Endothelial cell of umbilical vein (primary cell): ENCODE results near the gene STRBP. TPM values are rescaled to one million over a fixed set of nuclear protein-coding genes. Genes with fewer than 3 reads are reported as not detected.
A peak's percentile ranks its signal among the peaks of the same experiment; 100 is the strongest.
"Not testable (repeated sequence)": the region's sequence is repeated elsewhere in the genome, so short reads cannot be mapped to it uniquely, and the experiment has no call there.

Source experiments
- BruUV-seq: library from RNA; stranded (reverse); fragments of 400-500 nt; replicated peaks from 2 replicates; lab custom pipeline; 2021; lab: Mats Ljungman, UMichigan
- CTCF ChIA-PET: fragments of 300-600, 350-600 bp; sonication (Branson Sonifier 250); formaldehyde crosslinking; loops from one replicate; lab custom pipeline; 2021; ENCODE audit warnings: antibody characterized with exemption, inconsistent platforms; lab: Charles Lee
- POLR2A ChIA-PET: fragments of 300-600, 350-600 bp; sonication (Branson Sonifier 250); formaldehyde crosslinking; loops from one replicate; lab custom pipeline; 2021; ENCODE audit warnings: antibody characterized with exemption, inconsistent platforms; lab: Charles Lee
- DNase-seq: peaks from one replicate; pipeline ENCODE4 v3.0.0-alpha.2; 2011; ENCODE audit warnings: low read depth, low spot score
- FAIRE-seq: peaks from 2 replicates; lab custom pipeline; 2011; peaks lifted over from hg19 to GRCh38; lab: Jason Lieb, UNC
- H2AFZ ChIP-seq: 2 replicates; pipeline ENCODE4 v1.6.0; 2012; ENCODE audit warnings: low read depth, low read length, control low read depth, inconsistent platforms
- H3K27ac ChIP-seq: 2 replicates; pipeline ENCODE4 v1.5.1; 2011; ENCODE audit warnings: low read depth, mild to moderate bottlenecking, control low read depth, low read length, moderate library complexity; ENCODE audit not compliant: insufficient read depth
- H3K27me3 ChIP-seq, 2 experiments: 2 replicates each; pipeline versions ENCODE4 v1.6.0 to v1.6.1; 2011; ENCODE audit warnings: low read length in 2 of 2, mixed read lengths in 1 of 2; ENCODE audit not compliant: control insufficient read depth in 2 of 2, insufficient read depth in 2 of 2
- H3K36me3 ChIP-seq, 2 experiments: 2 replicates in 1 of 2; 3 replicates in 1 of 2; pipeline ENCODE4 v1.5.1; 2011; ENCODE audit warnings: low read length in 2 of 2, mild to moderate bottlenecking in 1 of 2, moderate library complexity in 1 of 2; ENCODE audit not compliant: control insufficient read depth in 2 of 2, insufficient read depth in 2 of 2; ENCODE audit errors: extremely low read depth in 1 of 2
- H3K4me1 ChIP-seq: 3 replicates; pipeline ENCODE4 v1.5.1; 2011; ENCODE audit warnings: mild to moderate bottlenecking, low read length; ENCODE audit not compliant: control insufficient read depth, insufficient read depth; ENCODE audit errors: extremely low read depth
- H3K4me2 ChIP-seq: 2 replicates; pipeline ENCODE4 v1.6.1; 2011; ENCODE audit warnings: low read length, control low read depth, mixed read lengths; ENCODE audit not compliant: insufficient read depth
- H3K4me3 ChIP-seq, 3 experiments: fragments of 200-600 bp in 1 of 3; sonication (generic), shearing (Covaris generic) in 1 of 3; replicated peaks in 1 of 3; 2 replicates each; pipeline ENCODE4 v1.5.1; 2011 to 2016; ENCODE audit warnings: control low read depth in 3 of 3, low read length in 3 of 3, mild to moderate bottlenecking in 2 of 3, inconsistent platforms in 1 of 3, low read depth in 1 of 3, moderate library complexity in 1 of 3; ENCODE audit not compliant: insufficient read depth in 1 of 3
- H3K79me2 ChIP-seq: 2 replicates; pipeline ENCODE4 v1.6.0; 2012; ENCODE audit warnings: low read length, inconsistent platforms; ENCODE audit not compliant: control insufficient read depth, insufficient read depth
- H3K9ac ChIP-seq: replicated peaks from 2 replicates; pipeline ENCODE3; 2011; ENCODE audit warnings: low read length, control low read depth; ENCODE audit not compliant: insufficient read depth; ENCODE audit errors: extremely low read depth
- H3K9me1 ChIP-seq: replicated peaks from 3 replicates; pipeline ENCODE4 v1.6.0; 2011; ENCODE audit warnings: mild to moderate bottlenecking, low read length; ENCODE audit not compliant: control insufficient read depth, insufficient read depth; ENCODE audit errors: extremely low read depth
- H3K9me3 ChIP-seq: replicated peaks from 2 replicates; pipeline ENCODE4 v1.5.1; 2012; ENCODE audit warnings: low read length, inconsistent platforms; ENCODE audit not compliant: control insufficient read depth, insufficient read depth
- H4K20me1 ChIP-seq: replicated peaks from 2 replicates; pipeline ENCODE3; 2011; ENCODE audit warnings: mild to moderate bottlenecking, low read length; ENCODE audit not compliant: control insufficient read depth, insufficient read depth; ENCODE audit errors: extremely low read depth
- EZH2 ChIP-seq: IDR thresholded peaks from 2 replicates; pipeline ENCODE4 v1.6.1; 2012; ENCODE audit warnings: borderline replicate concordance, low read depth, mild to moderate bottlenecking, moderate library complexity, low read length, inconsistent platforms; ENCODE audit not compliant: severe bottlenecking
- GATA2 ChIP-seq: IDR thresholded peaks from 2 replicates; pipeline ENCODE4 v1.7.0; 2011; ENCODE audit warnings: low read depth, mild to moderate bottlenecking, moderate library complexity, mixed read lengths, low read length; ENCODE audit not compliant: insufficient read length, insufficient read depth
- JUN ChIP-seq: IDR thresholded peaks from 2 replicates; pipeline ENCODE4 v1.6.1; 2011; ENCODE audit warnings: borderline replicate concordance, low read depth; ENCODE audit not compliant: insufficient read length, insufficient read depth
- POLR2A ChIP-seq: IDR thresholded peaks from 2 replicates; pipeline ENCODE4 v1.6.1; 2012; ENCODE audit warnings: low read depth, mild to moderate bottlenecking, control low read depth, low read length
- dilution Hi-C: fragments of 300-500 bp; cut with MboI; formaldehyde crosslinking; loops from one replicate; pipeline ENCODE4 v1.15.0; 2019; ENCODE audit warnings: low sequenced_read_pairs; ENCODE audit not compliant: extremely low pct_ligation_motif_present
- intact Hi-C: fragments of 100-400 bp; cut with micrococcal nuclease; formaldehyde crosslinking; loops from one replicate; pipeline ENCODE4 v1.10.0; 2022
- polyA plus RNA-seq, 4 experiments: library from polyadenylated mRNA; depleted of rRNA in 3 of 4; stranded (reverse) in 3 of 4; unstranded in 1 of 4; fragments of >200 nt; gene quantifications; 2 replicates each; pipeline versions ENCODE4 v1.2.1 to v1.2.3, GENCODE V29; 2011 to 2012; ENCODE audit warnings: missing spikeins in 1 of 4
- total RNA-seq: library from RNA; stranded (reverse); gene quantifications from 2 replicates; pipeline ENCODE4 v1.2.3, GENCODE V29; 2021

Gene STRBP
- total and polyA plus RNA-seq, 2 donors (not counting 3 experiments of a cell fraction or from before 2014, with no cell fraction given) = 7.7 to 15.4 TPM

GRCh38 chr9:123302348-123303214 is 34.2 kb upstream of the STRBP start:
- Histone ChIP-seq H3K4me2 (no peak overlapping the region), H3K36me3 (no peaks in the 10 kb centered on the region), H3K79me2 (no peaks in the 10 kb centered on the region), H3K27ac (no peak overlapping the region), H3K9me1 (no peaks in the 10 kb centered on the region), H2AFZ (peak overlapping the region; percentile 15), H3K4me1 (peaks cover 9% of the 10 kb centered on the region), H3K9me3 (no peaks in the 10 kb centered on the region), H4K20me1 (no peaks in the 10 kb centered on the region), H3K4me3 (no peak overlapping the region), H3K27me3 (peaks cover 0 to 2% of the 10 kb centered on the region in 2 experiments), H3K9ac (no peak overlapping the region)
- FAIRE-seq (peak; percentile 83), DNase-seq (peak; percentile 74)
- ChIA-PET POLR2A (no interaction called here), CTCF (no interaction called here)
- BruUV-seq = no TSS peak
- intact Hi-C loops = no loop called here
- dilution Hi-C loops = no loop called here
- TF ChIP-seq POLR2A = no peak
- peak; percentile 51 for TF ChIP-seq GATA2
- TF ChIP-seq JUN = no peak
- TF ChIP-seq EZH2 = no peak

DNA sequence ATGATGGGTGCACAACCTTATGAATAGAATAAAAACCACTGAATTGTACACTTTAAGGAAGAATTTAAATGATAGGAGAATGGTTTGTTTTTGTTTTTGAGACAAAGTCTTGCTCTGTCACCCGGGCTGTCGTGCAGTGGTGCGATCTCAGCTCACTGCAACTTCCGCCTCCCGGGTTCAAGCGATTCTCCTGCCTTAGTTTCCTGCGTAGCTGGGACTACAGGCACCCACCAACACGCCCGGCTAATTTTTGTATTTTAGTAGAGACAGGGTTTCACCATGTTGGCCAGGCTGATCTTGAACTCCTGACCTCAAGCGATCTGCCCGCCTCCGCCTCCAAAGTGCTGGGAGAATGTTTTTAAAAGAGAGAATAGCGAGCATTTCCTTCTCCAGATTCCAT is 33.5 kb upstream of the STRBP start:
- BruUV-seq, dilution Hi-C loops, H4K20me1 ChIP-seq, DNase-seq, H3K27me3 ChIP-seq, CTCF ChIA-PET, H3K36me3 ChIP-seq, FAIRE-seq, intact Hi-C loops, H3K4me2 ChIP-seq, H3K9me1 ChIP-seq, H3K27ac ChIP-seq, H3K4me3 ChIP-seq, H3K9ac ChIP-seq, POLR2A ChIA-PET, H3K79me2 ChIP-seq, H3K4me1 ChIP-seq, H3K9me3 ChIP-seq, H2AFZ ChIP-seq: not testable (repeated sequence)
- TF ChIP-seq EZH2 = peak; percentile 37
